HepG2 (cell line): ENCODE data around the gene STYXL1. TPM values are rescaled to one million over a fixed set of nuclear protein-coding genes. Genes with fewer than 3 reads are reported as not detected.

Experiments used
- BATF2 ChIP-seq: sonication (generic); formaldehyde crosslinking; IDR thresholded peaks from 2 replicates; pipeline ENCODE4 v1.8.0; 2022; ENCODE audit warnings: mild to moderate bottlenecking, missing genetic modification reagents, moderate library complexity
- CHD4 ChIP-seq: fragments of 200-600 bp; sonication (generic); IDR thresholded peaks from 2 replicates; pipeline ENCODE4 v1.7.0; 2017; ENCODE audit warnings: mild to moderate bottlenecking, low read length, borderline replicate concordance
- DR1 ChIP-seq: sonication (generic); formaldehyde crosslinking; IDR thresholded peaks from 2 replicates; pipeline ENCODE4 v1.8.0; 2021; ENCODE audit warnings: mild to moderate bottlenecking, missing genetic modification reagents, inconsistent platforms
- EEA1 ChIP-seq: sonication (generic); formaldehyde crosslinking; IDR thresholded peaks from 2 replicates; pipeline ENCODE4 v1.5.1; 2020; ENCODE audit warnings: mild to moderate bottlenecking, missing genetic modification reagents, borderline replicate concordance
- FOXO1 ChIP-seq: sonication (generic); formaldehyde crosslinking; IDR thresholded peaks from 2 replicates; pipeline ENCODE4 v1.4.0; 2020; ENCODE audit warnings: missing genetic modification reagents
- GTF3A ChIP-seq: sonication (generic); formaldehyde crosslinking; conservative IDR thresholded peaks from 2 replicates; pipeline ENCODE4 v1.4.0; 2020; ENCODE audit warnings: mild to moderate bottlenecking, missing genetic modification reagents
- HDAC6 ChIP-seq: fragments of 200-600 bp; sonication (generic); IDR thresholded peaks from 2 replicates; pipeline ENCODE4 v1.7.0; 2017; ENCODE audit warnings: mild to moderate bottlenecking, antibody characterized with exemption, low read length, low read depth
- MYC ChIP-seq: sonication (generic); formaldehyde crosslinking; IDR thresholded peaks from 2 replicates; pipeline ENCODE4 v1.9.0; 2021; ENCODE audit warnings: missing genetic modification reagents, borderline replicate concordance
- NFYC ChIP-seq: IDR thresholded peaks from 2 replicates; pipeline ENCODE4 v1.6.1; 2016; ENCODE audit warnings: missing genetic modification reagents, missing compliant biosample characterization
- NKX3-1 ChIP-seq: sonication (generic); formaldehyde crosslinking; IDR thresholded peaks from 2 replicates; pipeline ENCODE4 v1.5.0; 2020; ENCODE audit warnings: missing genetic modification reagents
- ONECUT2 ChIP-seq: sonication (generic); formaldehyde crosslinking; IDR thresholded peaks from 2 replicates; pipeline ENCODE4 v1.4.0; 2020; ENCODE audit warnings: missing genetic modification reagents
- RELA ChIP-seq: sonication (generic); formaldehyde crosslinking; IDR thresholded peaks from 2 replicates; pipeline ENCODE4 v1.4.0; 2020; ENCODE audit warnings: missing genetic modification reagents
- TBL1XR1 ChIP-seq: fragments of 150-350 bp; IDR thresholded peaks from 2 replicates; pipeline ENCODE4 v1.6.1; 2014; ENCODE audit warnings: borderline replicate concordance, low read length; ENCODE audit not compliant: partially characterized antibody
- TFE3 ChIP-seq: IDR thresholded peaks from 2 replicates; pipeline ENCODE4 v1.6.1; 2016
- TRAFD1 ChIP-seq: sonication (generic); formaldehyde crosslinking; IDR thresholded peaks from 2 replicates; pipeline ENCODE4 v1.5.1; 2020; ENCODE audit warnings: missing genetic modification reagents, mild to moderate bottlenecking, borderline replicate concordance
- U2AF2 ChIP-seq: fragments of 200-400 bp; formaldehyde crosslinking; IDR thresholded peaks from 2 replicates; pipeline ENCODE4 v1.6.1; 2017; ENCODE audit warnings: low read depth, mild to moderate bottlenecking, low read length
- ZBTB7A ChIP-seq: sonication (generic); formaldehyde crosslinking; IDR thresholded peaks from 2 replicates; pipeline ENCODE4 v1.8.0; 2022; ENCODE audit warnings: mild to moderate bottlenecking, missing genetic modification reagents
- ZNF557 ChIP-seq: sonication (generic); formaldehyde crosslinking; IDR thresholded peaks from 2 replicates; pipeline ENCODE4 v1.4.0; 2020; ENCODE audit warnings: missing genetic modification reagents
- ZNF563 ChIP-seq: sonication (generic); formaldehyde crosslinking; IDR thresholded peaks from 2 replicates; pipeline ENCODE4 v1.8.0; 2022; ENCODE audit warnings: mild to moderate bottlenecking, moderate library complexity, missing genetic modification reagents
- ZNF614 ChIP-seq: IDR thresholded peaks from 2 replicates; pipeline ENCODE4 v1.6.1; 2018; ENCODE audit warnings: missing biosample characterization, missing genetic modification reagents, inconsistent platforms, borderline replicate concordance
- ZNF878 ChIP-seq: sonication (generic); formaldehyde crosslinking; IDR thresholded peaks from 2 replicates; pipeline ENCODE4 v1.8.1; 2023; ENCODE audit warnings: mild to moderate bottlenecking, missing genetic modification reagents, moderate library complexity
- polyA plus RNA-seq, 8 experiments: library from polyadenylated mRNA; depleted of rRNA in 3 of 8; stranded (reverse) in 7 of 8; unstranded in 1 of 8; fragments of >200 nt; fragmentation: Illumina TruSeq in 4 of 8; extraction: Trizol in 4 of 8; gene quantifications; 2 replicates each; pipeline versions ENCODE4 v1.2.1 to v1.2.3, GENCODE V29; 2011 to 2016; ENCODE audit warnings: low read depth in 4 of 8, missing spikeins in 1 of 8, mixed read lengths in 1 of 8; ENCODE audit not compliant: insufficient read depth in 1 of 8
- total RNA-seq, 5 experiments: library from RNA; depleted of rRNA; stranded (reverse); fragments of >200 nt; fragmentation: Illumina TruSeq; extraction: Trizol; gene quantifications; 2 replicates each; pipeline ENCODE4 v1.2.3, GENCODE V29; 2016; ENCODE audit warnings: low read depth in 1 of 5
- TF ChIP-seq, protein P1 (sequence below): sonication (generic); formaldehyde crosslinking; IDR thresholded peaks from 2 replicates; pipeline ENCODE4 v1.5.1; 2020; ENCODE audit warnings: mild to moderate bottlenecking, moderate library complexity, missing genetic modification reagents
- TF ChIP-seq, protein P2 (sequence below): sonication (generic); formaldehyde crosslinking; conservative IDR thresholded peaks from 2 replicates; pipeline ENCODE4 v1.5.0; 2020; ENCODE audit warnings: missing genetic modification reagents

Gene STYXL1
- total and polyA plus RNA-seq, 2 of the 13 experiments (the other 11 are each of a cell fraction or from before 2014, with no cell fraction given) = 23.9 to 38.3 TPM

- TF ChIP-seq ZNF557 (CRISPR knock-in tag) (no peak), HDAC6 (no peak), TBL1XR1 (no peak), BATF2 (CRISPR knock-in tag) (no peak), U2AF2 (0 out of 2 replicates have a peak, but pooled peaks have one; percentile 47), TFE3 (CRISPR knock-in tag) (peak; percentile 71; the same call in 1 of the 2 replicates), ZNF563 (CRISPR knock-in tag) (peak; percentile 84), ZNF614 (CRISPR knock-in tag) (no peak), NFYC (peak; percentile 51), ZNF878 (CRISPR knock-in tag) (no peak; the same call in 1 of the 2 replicates), ZBTB7A (CRISPR knock-in tag) (peak; percentile 65; the same call in 1 of the 2 replicates), ONECUT2 (CRISPR knock-in tag) (0 out of 2 replicates have a peak, but pooled peaks have one; percentile 13), NKX3-1 (no peak), RELA (CRISPR knock-in tag) (peak; percentile 87), GTF3A (CRISPR knock-in tag) (no peak; the same call in 1 of the 2 replicates), CHD4 (no peak), EEA1 (CRISPR knock-in tag) (no peak), FOXO1 (CRISPR knock-in tag) (peak; percentile 46; the same call in 1 of the 2 replicates), TRAFD1 (CRISPR knock-in tag) (no peak), MYC (CRISPR knock-in tag) (peak; percentile 97), DR1 (CRISPR knock-in tag) (peak; percentile 88; the same call in 1 of the 2 replicates)
- TF ChIP-seq, protein P1, sequence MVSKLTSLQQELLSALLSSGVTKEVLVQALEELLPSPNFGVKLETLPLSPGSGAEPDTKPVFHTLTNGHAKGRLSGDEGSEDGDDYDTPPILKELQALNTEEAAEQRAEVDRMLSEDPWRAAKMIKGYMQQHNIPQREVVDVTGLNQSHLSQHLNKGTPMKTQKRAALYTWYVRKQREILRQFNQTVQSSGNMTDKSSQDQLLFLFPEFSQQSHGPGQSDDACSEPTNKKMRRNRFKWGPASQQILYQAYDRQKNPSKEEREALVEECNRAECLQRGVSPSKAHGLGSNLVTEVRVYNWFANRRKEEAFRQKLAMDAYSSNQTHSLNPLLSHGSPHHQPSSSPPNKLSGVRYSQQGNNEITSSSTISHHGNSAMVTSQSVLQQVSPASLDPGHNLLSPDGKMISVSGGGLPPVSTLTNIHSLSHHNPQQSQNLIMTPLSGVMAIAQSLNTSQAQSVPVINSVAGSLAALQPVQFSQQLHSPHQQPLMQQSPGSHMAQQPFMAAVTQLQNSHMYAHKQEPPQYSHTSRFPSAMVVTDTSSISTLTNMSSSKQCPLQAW (CRISPR knock-in tag) = peak; percentile 78
- TF ChIP-seq, protein P2, sequence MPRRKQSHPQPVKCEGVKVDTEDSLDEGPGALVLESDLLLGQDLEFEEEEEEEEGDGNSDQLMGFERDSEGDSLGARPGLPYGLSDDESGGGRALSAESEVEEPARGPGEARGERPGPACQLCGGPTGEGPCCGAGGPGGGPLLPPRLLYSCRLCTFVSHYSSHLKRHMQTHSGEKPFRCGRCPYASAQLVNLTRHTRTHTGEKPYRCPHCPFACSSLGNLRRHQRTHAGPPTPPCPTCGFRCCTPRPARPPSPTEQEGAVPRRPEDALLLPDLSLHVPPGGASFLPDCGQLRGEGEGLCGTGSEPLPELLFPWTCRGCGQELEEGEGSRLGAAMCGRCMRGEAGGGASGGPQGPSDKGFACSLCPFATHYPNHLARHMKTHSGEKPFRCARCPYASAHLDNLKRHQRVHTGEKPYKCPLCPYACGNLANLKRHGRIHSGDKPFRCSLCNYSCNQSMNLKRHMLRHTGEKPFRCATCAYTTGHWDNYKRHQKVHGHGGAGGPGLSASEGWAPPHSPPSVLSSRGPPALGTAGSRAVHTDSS (CRISPR knock-in tag) = no peak
Observed at GRCh38 chr7:76047811-76048667, at the start of gene STYXL1, which contains the start of gene MDH2 (continued).
